ENCODE results near the gene NELFB.
"Not testable (repeated sequence)": the region's sequence is repeated elsewhere in the genome, so short reads cannot be mapped to it uniquely, and the experiment has no call there.

Gene NELFB

GRCh38 chr9:137234758-137235423, 20.2 kb upstream of the NELFB start:
- DNase-seq: no peak

- no peak for DNase-seq
Measured at GRCh38 chr9:137235424-137236237, 19.5 kb upstream of the NELFB start.

- peak; percentile 90 for DNase-seq
Measured at GRCh38 chr9:137236238-137236935, 18.7 kb upstream of the NELFB start.

DNA sequence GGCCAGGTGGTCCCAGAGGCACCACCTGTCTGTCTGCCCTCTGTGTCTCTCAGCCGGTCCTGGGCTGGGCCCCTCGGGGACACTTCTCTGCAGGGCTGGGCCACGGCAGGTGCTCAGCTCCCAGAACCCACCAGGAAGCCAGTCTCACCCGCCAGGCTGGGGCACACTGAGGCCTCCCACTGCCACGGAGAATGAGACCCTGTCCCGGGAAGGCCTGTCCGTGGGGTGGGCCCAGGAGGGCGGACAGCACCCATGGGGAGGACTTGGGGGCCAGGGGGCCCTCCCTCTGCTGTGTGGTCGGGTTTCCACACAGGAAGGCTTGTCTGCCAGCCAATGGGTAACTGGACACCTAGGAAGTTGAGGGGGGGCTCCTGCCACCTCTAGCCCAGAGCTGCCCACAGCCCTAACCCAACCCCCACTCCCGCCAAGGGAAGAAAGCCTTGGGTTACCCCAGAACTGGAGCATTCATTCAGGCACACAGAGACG, 18.1 kb upstream of the NELFB start:
- DNase-seq: no peak

DNA sequence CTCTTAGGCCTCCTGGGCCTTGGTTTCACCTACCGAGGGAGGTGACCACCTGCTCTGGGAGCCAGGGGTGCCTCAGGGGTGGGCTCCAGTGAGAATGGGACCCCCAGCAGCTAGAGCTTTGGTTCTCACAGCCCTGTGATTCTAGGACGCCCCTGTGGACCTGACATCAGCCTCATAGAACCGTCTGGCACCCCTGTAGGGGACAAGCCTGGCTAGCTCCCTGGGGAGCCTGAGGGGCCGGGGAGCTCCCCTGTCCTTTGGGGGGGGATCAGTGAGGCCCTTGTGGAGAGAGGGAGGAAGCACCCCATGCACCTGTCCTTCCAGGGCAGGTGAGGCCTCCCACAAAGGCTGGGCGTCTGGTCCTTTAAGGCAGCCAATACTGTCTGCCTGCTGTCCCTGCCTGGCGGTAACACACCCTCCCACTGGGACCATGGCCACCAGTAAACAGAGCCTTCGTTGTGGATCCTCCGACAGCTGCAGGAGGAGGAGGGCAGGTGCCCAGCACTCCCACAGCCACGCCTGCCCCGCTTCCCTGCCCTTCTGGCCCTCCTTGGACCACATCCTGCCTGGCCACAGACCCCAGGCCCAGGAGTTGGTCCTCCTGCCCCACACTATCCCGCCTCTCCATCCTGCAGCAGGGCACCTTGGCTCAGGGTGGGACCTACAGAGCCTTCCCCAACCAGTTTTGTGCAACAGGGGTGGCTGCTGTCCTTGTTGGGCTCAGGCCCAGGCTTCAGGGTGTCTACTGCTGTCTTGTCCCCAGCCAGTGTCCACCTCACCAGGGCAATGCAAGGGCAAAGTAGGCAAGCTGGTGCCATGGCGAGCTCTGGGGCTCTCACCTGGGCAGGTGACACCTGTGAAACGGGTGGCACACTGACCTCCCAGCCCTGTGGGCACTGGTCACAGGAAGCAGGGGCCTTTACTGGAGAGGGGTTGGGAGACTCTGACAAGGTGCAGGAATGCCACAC, 17.1 kb upstream of the NELFB start:
- DNase-seq: no peak

- DNase-seq: not testable (repeated sequence)
Measured at GRCh38 chr9:137239541-137240200, 15.5 kb upstream of the NELFB start.

DNA sequence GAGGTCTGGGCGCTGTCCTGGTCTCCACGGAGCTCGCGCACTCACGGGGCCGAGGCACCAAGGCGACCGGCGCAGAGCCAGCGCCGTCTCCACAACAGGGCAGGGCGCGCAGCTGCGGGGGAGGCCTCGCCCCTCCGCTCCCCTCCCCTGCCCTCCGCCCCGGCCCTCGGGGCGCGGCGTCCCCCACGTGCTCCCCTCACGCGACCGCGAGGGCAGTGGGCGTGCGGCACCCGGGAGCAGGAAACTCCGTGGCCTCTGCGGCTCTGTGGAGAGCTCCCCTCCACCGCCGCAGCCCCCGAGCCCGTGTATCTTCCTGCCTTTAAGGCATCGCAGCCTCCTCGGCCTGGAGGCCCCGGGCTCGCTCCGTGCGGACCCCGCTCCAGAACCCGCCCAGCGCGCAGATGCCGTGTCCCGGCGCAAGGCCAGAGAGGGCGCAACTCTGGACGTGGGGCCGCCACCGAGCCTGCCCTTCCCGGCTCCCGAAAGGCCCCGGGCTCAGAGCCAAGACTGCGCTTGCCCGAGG, 14.7 kb upstream of the NELFB start:
- DNase-seq: peak; percentile 79

GRCh38 chr9:137240841-137241489, 14.2 kb upstream of the NELFB start, which contains the start of gene TUBB4B:
TSS of gene TUBB4B (plus strand) at chr9:137241287. CDS start at chr9:137241361, 74 bp downstream.
- DNase-seq: peak; percentile 100

DNA sequence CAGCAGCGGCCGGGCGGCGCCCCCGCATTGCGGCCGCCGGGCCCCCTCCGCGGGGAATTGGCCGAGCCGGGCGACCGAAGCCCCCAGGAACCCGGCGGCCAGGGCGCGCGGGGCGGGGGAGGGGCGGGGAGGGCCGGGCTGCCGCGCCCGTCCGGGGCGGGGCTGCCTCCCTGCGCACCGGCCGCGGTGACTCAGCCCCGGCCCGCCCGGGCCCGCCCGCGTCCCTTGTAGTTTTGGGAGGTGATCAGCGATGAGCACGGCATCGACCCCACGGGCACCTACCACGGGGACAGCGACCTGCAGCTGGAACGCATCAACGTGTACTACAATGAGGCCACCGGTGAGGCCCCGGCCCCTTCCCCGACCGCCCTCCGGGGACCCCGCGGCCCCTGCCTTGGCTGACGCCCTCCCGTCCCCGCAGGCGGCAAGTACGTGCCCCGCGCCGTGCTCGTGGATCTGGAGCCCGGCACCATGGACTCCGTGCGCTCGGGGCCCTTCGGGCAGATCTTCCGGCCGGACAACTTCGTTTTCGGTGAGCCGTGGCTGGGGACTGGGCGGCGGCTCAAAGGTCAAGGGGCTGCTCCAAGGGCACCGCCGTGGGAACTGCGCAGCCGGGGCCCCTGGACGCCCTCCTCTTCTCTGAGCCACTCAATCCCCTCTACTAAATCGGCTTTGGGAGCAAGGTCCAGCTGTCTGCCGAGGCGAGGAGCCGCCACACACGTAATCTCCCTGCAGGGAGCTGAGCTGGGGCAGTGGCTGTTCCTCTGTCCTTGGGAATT, 13.4 kb upstream of the NELFB start:
- peak; percentile 65 for DNase-seq

GRCh38 chr9:137242269-137243203, 12.6 kb upstream of the NELFB start:
- DNase-seq: no peak

DNA sequence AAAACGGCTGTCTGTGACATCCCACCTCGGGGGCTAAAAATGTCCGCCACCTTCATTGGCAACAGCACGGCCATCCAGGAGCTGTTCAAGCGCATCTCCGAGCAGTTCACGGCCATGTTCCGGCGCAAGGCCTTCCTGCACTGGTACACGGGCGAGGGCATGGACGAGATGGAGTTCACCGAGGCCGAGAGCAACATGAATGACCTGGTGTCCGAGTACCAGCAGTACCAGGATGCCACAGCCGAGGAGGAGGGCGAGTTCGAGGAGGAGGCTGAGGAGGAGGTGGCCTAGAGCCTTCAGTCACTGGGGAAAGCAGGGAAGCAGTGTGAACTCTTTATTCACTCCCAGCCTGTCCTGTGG, 11.9 kb upstream of the NELFB start:
- DNase-seq: not testable (repeated sequence)

GRCh38 chr9:137243626-137244485, 11.3 kb upstream of the NELFB start:
- no peak for DNase-seq

GRCh38 chr9:137244486-137245449, 10.4 kb upstream of the NELFB start:
- DNase-seq: no peak

GRCh38 chr9:137245450-137246421, 9.4 kb upstream of the NELFB start:
- DNase-seq: no peak

DNA sequence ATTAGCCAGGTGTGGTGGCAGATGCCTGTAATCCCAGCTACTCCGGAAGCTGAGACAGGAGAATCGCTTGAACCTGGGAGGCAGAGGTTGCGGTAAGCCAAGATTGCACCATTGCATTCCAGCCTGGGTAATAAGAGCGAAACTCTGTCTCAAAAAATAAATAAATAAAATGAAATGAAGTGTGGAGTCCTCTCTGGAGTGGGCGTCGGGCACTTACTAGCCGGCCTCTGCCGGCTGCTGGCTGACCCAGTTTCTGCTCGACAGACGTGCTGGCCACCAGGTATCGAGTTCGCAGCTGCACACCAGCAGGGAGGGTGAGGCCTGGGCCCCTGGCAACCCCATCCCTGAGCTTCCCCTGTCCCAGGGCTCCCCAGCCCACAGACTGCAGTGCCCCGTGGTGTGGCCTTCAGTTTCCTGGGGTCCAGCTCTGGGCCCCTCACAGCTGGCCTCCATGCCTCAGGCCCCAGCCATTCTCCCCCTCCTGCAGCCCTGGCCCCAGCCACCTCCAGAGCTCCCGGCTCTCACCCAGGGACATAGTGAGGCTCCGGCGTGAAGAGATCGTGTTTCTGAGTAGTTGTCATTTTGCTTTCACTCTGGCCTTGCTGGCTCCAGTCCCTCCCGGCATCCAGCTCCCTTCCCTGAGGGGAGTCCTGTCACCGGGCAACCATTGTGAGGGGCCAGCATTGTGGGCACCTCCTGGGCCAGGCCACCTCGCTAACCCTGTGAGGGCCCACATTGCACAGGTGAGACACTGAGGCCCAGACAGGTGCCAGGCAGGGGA, 7.8 kb upstream of the NELFB start:
- DNase-seq: no peak

Measured in CD4-positive, alpha-beta T cell treated with Interleukin-21 for 1 hour (primary cell).